Kidney (tissue), 14 donors: ENCODE measurements around the gene PCDHGB3. TPM values are rescaled to one million over a fixed set of nuclear protein-coding genes. Genes with fewer than 3 reads are reported as not detected.

ENCODE experiments used
- DNase-seq, 5 donors: peaks; one replicate each; pipeline ENCODE4 v3.0.0-alpha.2; 2013 to 2020
- FAIRE-seq: peaks from 2 replicates; lab custom pipeline; 2012; peaks lifted over from hg19 to GRCh38; lab: Jason Lieb, UNC
- H3K27ac ChIP-seq, 2 donors: one replicate each; pipeline ENCODE4 v1.7.0; 2013; ENCODE audit warnings: low read depth in 2 of 2, low read length in 2 of 2, inconsistent platforms in 1 of 2
- H3K27me3 ChIP-seq: one replicate; pipeline ENCODE4 v1.7.1; 2013; ENCODE audit warnings: low read length, inconsistent platforms; ENCODE audit not compliant: control insufficient read depth, insufficient read depth
- H3K36me3 ChIP-seq, 3 donors: one replicate each; pipeline versions ENCODE4 v1.7.0 to v1.7.1; 2013; ENCODE audit warnings: low read length in 3 of 3, control low read depth in 1 of 3, inconsistent platforms in 1 of 3; ENCODE audit not compliant: insufficient read depth in 3 of 3, control insufficient read depth in 2 of 3
- H3K4me1 ChIP-seq, 3 donors: one replicate each; pipeline versions ENCODE4 v1.7.0 to v1.7.1; 2013; ENCODE audit warnings: low read length in 3 of 3, inconsistent platforms in 1 of 3, low read depth in 1 of 3; ENCODE audit not compliant: control insufficient read depth in 2 of 3, insufficient read depth in 2 of 3
- H3K4me3 ChIP-seq, 3 donors: one replicate each; pipeline versions ENCODE4 v1.7.0 to v1.8.1; 2013; ENCODE audit warnings: low read length in 3 of 3, control low read depth in 1 of 3, inconsistent platforms in 1 of 3
- H3K9ac ChIP-seq, 3 donors: one replicate each; pipeline versions ENCODE4 v1.7.0 to v1.7.1; 2013; ENCODE audit warnings: low read length in 3 of 3, control low read depth in 1 of 3, inconsistent platforms in 1 of 3
- H3K9me3 ChIP-seq, 3 donors: one replicate each; pipeline versions ENCODE4 v1.7.0 to v1.7.1; 2013; ENCODE audit warnings: low read length in 3 of 3, control low read depth in 1 of 3, inconsistent platforms in 1 of 3; ENCODE audit not compliant: control insufficient read depth in 2 of 3, insufficient read depth in 1 of 3
- CTCF ChIP-seq: IDR thresholded peaks from 3 replicates; pipeline ENCODE4 v1.5.1; 2012; ENCODE audit warnings: mild to moderate bottlenecking, moderate library complexity, borderline replicate concordance; ENCODE audit not compliant: insufficient read depth; ENCODE audit errors: extremely low read depth
- intact Hi-C: fragments of 100-400 bp; cut with DNase I; formaldehyde crosslinking; loops from one replicate; pipeline ENCODE4 v1.11.1; 2022
- polyA plus RNA-seq: library from polyadenylated mRNA; stranded (reverse); fragments of 350-450 nt; fragmentation: Illumina TruSeq; extraction: RNeasy Lipid Tissue Mini Kit (QIAGEN cat#74804); gene quantifications from one replicate; pipeline ENCODE4 v1.2.3, GENCODE V29; 2014; ENCODE audit warnings: low read depth, low replicate concordance; ENCODE audit not compliant: insufficient read depth
- total RNA-seq: library from RNA; stranded (reverse); fragmentation: NEBNext Ultra II Directional; extraction: Animal tissue kit (Norgen Biotek cat#: 25700); gene quantifications from one replicate; pipeline ENCODE4 v1.2.1, GENCODE V29; 2021
- donor health status: control.
- donor health status: control.
- donor health status: control.
- donor health status: control.
- donor health status: control.
- donor health status: DM: yes; HTN: yes; CAD: no.
- donor health status: Normal renal cell carcinoma (clear cell type).

Gene PCDHGB3
- total and polyA plus RNA-seq, 2 donors from 2014 or later = 0.15 to 4.4 TPM

- intact Hi-C loops = no loop called here
- no peaks in the 10 kb centered on the region for H3K36me3 ChIP-seq
- TF ChIP-seq CTCF = no peak
- no peak overlapping the region for H3K9ac ChIP-seq
- H3K27ac ChIP-seq = no peak overlapping the region
- peaks cover 2 to 59% (median 25%) of the 10 kb centered on the region in 3 donors for H3K9me3 ChIP-seq
- H3K4me3 ChIP-seq = no peak overlapping the region
- no peaks in the 10 kb centered on the region for H3K27me3 ChIP-seq
- FAIRE-seq (no peak), DNase-seq (no peak)
- H3K4me1 ChIP-seq = no peaks in the 10 kb centered on the region
Observed at GRCh38 chr5:141342773-141343172, 27.3 kb upstream of the PCDHGB3 start.

- TF ChIP-seq CTCF = no peak
- Histone ChIP-seq H3K9me3 (peaks cover 2 to 53% (median 19%) of the 10 kb centered on the region in 3 donors), H3K27me3 (no peaks in the 10 kb centered on the region), H3K4me1 (no peaks in the 10 kb centered on the region), H3K9ac (no peak within 1 kb of the TSS), H3K36me3 (no peaks in the 10 kb centered on the region), H3K27ac (no peak within 1 kb of the TSS), H3K4me3 (peak within 1 kb of the TSS in 2 of 3 donors; percentile 40 to 41)
- DNase-seq = peak in 2 of 5 donors; percentile 19 to 28
- FAIRE-seq = no peak
- intact Hi-C loops = no loop called here
Observed at GRCh38 chr5:141343242-141343952, 26.6 kb upstream of the PCDHGB3 start, which contains the start of gene PCDHGA3. TSS of gene PCDHGA3 (plus strand) at chr5:141343829. CDS start at chr5:141344034, 205 bp downstream.

- intact Hi-C loops = no loop called here
- DNase-seq (no peak), FAIRE-seq (no peak)
- Histone ChIP-seq H3K4me1 (no peaks in the 10 kb centered on the region), H3K4me3 (peak overlapping the region in 2 of 3 donors; percentile 40 to 41), H3K27ac (no peak overlapping the region), H3K9me3 (peaks cover 2 to 52% (median 16%) of the 10 kb centered on the region in 3 donors), H3K9ac (no peak overlapping the region), H3K36me3 (no peaks in the 10 kb centered on the region), H3K27me3 (no peaks in the 10 kb centered on the region)
- no peak for TF ChIP-seq CTCF
Observed at GRCh38 chr5:141343953-141344463, 26.0 kb upstream of the PCDHGB3 start.
